Fibroblast of pulmonary artery (primary cell): ENCODE data around the gene ARL13B.
A peak's percentile ranks its signal among the peaks of the same experiment; 100 is the strongest.
"Not testable (repeated sequence)": the region's sequence is repeated elsewhere in the genome, so short reads cannot be mapped to it uniquely, and the experiment has no call there.

ENCODE experiments used
- DNase-seq: peaks from one replicate; pipeline ENCODE4 v3.0.0-alpha.2; 2010; ENCODE audit warnings: low read depth
- H3K4me3 ChIP-seq: replicated peaks from 2 replicates; pipeline ENCODE4 v1.5.1; 2011; ENCODE audit warnings: low read depth, mild to moderate bottlenecking, control low read depth, low read length, moderate library complexity
- CTCF ChIP-seq: IDR thresholded peaks from 2 replicates; pipeline ENCODE4 v1.5.1; 2011; ENCODE audit warnings: mild to moderate bottlenecking, control low read depth, low read length, inconsistent platforms; ENCODE audit errors: missing control alignments

ARL13B gene

GRCh38 chr3:94036909-94037507 lies 57.1 kb downstream of the ARL13B start:
- DNase-seq: peak; percentile 60
- peak; percentile 62 for TF ChIP-seq CTCF
- no peak overlapping the region for H3K4me3 ChIP-seq

- no peak for DNase-seq
- H3K4me3 ChIP-seq: no peak overlapping the region
- no peak for TF ChIP-seq CTCF
Measured at GRCh38 chr3:94043285-94043684, 63.3 kb downstream of the ARL13B start.

- not testable (repeated sequence) for H3K4me3 ChIP-seq, DNase-seq
Measured at GRCh38 chr3:94044100-94044936, 64.4 kb downstream of the ARL13B start.

- no peak for TF ChIP-seq CTCF
- DNase-seq: no peak
- H3K4me3 ChIP-seq: no peak overlapping the region
Measured at GRCh38 chr3:94046533-94046932, 66.6 kb downstream of the ARL13B start.

- TF ChIP-seq CTCF: no peak
- DNase-seq: no peak
Measured at GRCh38 chr3:94049267-94049666, 69.3 kb downstream of the ARL13B start.

GRCh38 chr3:94050546-94050945 lies 70.6 kb downstream of the ARL13B start:
- no peak overlapping the region for H3K4me3 ChIP-seq
- no peak for TF ChIP-seq CTCF
- DNase-seq: no peak

More at GRCh38 chr3:94049267-94049666, 69.3 kb downstream of the ARL13B start:
- H3K4me3 ChIP-seq: no peak overlapping the region

- DNase-seq: no peak
- TF ChIP-seq CTCF: no peak
- H3K4me3 ChIP-seq: no peak overlapping the region
Measured at GRCh38 chr3:94061297-94061696, 81.3 kb downstream of the ARL13B start.
